NCI-H1417 (cell line): Measurements from ENCODE around the gene AP1S1.
"Not testable (repeated sequence)": the region's sequence is repeated elsewhere in the genome, so short reads cannot be mapped to it uniquely, and the experiment has no call there.

Experiments
- DNase-seq, 3 experiments: peaks; one replicate each; lab custom pipeline; 2025; lab: John Stamatoyannopoulos, UW

Gene AP1S1

DNA sequence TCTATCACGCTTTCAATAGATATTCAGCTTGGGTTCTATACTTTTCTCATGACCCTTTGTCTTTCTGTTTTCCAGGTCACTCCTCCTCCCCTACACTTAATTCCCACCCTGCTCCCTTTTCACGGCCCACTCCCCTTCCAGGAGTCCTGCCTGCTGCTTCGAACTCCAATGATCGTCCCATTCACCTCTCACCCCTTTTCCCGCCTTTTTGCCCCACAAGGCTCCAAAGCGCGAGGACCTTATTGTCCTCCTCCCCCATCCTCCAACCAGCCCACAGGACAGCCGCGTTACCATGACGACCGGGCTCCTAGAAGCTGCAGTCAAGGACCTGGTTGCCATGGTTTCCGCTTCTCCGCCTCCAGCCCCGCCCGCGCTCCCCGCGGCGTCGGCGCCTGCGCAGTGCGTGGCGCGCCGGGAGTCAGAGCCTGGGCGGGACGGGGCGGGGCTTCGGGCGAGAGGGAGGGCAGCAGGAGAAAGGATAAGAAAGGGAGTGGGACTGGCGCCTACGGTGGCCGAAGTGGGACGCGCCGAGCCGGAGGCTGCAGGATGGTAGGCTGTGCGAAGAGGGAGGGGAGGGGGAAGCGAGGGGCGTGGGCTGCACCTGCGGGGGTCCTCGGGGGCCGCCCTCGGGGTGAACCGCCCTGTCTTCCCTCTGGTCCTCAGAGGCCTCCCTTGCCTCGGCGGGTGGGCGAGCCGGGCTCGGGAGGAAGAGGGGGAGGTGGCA, at the start of gene AP1S1:
TSS of gene AP1S1 (plus strand) at position 508 of the 724 bp plus-strand sequence. CDS start at position 547, 39 bp downstream.
- DNase-seq: peak; percentile 100

- DNase-seq: no peak
Observed at GRCh38 chr7:101104799-101105198, 49.5 kb upstream of the AP1S1 start.

DNA sequence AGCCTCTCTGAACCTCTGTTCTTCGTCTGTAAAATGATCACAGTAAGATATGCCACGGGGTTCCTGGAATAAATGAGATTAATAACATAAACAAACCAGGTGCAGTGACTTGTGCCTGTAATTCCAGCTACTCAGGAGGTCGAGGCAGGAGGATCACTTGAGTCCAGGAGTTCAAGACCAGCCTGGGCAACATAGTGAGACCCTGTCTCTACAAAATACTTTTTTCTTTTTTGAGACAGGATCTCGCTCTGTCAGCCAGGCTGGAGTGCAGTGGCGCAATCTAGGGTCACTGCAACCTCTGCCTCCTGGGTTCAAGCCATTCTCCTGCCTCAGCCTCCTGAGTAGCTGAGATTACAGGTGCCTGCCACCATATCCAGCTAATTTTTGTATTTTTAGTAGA, 49.0 kb upstream of the AP1S1 start:
- DNase-seq: not testable (repeated sequence)

DNA sequence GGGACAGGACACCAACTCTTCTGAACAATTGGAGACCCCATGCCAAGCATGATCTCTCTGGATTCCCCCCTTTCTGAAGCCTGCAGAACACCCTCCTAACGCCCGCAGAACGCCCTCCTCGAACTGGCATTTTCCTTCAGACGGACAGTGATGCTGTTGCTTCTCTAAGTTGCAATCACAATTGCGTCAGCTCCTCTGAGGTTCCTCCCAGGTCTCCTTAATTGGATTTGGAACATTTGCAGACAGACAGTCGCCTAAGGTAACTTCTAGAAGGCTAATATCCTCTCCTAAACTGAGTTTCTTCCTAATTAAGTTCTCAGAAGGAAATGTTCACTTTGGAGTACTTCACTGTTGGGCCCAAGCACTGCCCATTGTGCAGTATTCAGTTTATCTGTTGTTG, 47.9 kb upstream of the AP1S1 start:
- DNase-seq: no peak

DNA sequence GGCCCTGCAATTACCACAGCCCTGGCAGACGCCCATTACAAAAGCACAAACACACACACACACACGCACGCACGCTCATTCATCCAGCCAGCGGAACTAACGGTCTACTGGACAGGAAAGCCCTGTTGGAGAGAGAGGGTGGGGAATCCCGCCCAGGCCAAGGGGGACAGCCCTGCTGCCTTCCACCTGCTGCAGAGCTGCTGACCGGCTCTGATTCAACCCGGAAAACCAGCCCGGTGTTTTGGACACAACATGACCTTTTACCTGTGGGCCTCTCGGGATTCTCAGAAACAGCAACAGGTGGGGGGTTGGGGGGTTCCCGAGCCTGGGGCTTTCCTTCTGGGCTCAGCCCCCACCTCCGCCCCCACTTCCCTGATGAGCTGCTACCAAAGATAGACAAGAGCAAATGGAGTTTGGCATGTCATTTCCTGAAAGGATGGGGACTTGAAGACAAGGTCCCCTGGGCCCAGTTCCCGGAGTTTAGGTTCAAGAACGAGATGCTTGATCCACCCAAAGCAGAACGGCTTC, 45.9 kb upstream of the AP1S1 start:
- peak in 1 of 3 experiments; percentile 13 for DNase-seq

DNA sequence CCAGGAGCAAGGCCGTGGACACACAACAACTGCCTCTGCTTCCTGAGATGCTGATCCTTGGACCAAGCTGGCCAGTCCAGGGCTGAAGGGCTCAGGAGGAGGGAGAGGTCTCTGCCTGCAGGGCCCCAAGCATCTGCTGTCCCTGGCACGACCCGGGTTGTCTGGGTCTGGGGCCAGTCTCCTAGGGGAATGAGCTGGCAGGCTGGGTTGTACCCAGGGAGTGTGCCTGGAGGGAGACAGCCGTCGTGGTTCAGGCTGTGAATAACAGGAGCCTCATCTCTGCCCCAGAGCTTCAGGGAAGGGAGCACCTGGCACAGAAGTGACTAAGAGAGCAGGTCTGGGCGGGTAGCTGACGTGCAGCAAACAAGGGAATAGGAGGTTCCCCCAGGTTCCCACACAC, 45.3 kb upstream of the AP1S1 start:
- no peak for DNase-seq

GRCh38 chr7:101109368-101109767, 44.9 kb upstream of the AP1S1 start:
- no peak for DNase-seq

GRCh38 chr7:101111261-101111660, 43.0 kb upstream of the AP1S1 start:
- no peak for DNase-seq

DNA sequence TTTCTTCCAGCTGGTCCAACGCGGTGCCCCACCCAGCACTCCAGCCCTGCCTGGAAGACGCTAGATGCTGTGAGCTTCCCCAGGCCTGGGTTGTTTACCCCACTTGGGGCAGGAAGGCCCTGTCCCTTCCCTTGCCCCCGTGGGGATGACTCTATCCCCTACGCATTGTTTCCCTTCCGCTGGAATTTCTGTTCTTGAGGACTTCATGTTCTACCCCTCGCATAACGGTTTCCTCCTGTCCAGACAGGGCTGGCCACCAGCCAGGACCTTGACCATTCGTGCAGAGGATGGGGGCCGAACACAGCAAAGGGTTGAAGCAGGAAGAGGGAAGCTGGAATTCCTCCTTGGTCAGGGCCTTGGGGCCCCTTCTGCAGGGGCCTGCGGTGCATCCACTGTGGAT, 42.0 kb upstream of the AP1S1 start:
- DNase-seq: no peak

DNA sequence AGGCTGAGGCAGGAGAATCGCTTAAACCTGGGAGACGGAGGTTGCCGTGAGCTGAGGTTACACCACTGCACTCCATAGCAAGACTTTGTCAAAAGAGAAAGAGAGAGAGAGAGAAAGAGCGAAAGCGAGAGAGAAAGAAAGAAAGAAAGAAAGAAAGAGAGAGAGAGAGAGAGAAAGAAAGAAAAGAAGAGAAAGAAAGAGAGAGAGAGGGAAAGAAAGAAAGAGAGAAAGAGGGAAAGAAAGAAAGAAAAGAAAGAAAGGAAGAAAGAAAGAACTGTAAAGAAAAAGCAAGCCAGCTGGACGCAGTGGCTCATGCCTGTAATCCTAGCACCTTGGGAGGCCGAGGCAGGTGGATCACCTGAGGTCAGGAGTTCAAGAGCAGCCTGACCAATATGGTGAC, 41.1 kb upstream of the AP1S1 start:
- DNase-seq: not testable (repeated sequence)

DNA sequence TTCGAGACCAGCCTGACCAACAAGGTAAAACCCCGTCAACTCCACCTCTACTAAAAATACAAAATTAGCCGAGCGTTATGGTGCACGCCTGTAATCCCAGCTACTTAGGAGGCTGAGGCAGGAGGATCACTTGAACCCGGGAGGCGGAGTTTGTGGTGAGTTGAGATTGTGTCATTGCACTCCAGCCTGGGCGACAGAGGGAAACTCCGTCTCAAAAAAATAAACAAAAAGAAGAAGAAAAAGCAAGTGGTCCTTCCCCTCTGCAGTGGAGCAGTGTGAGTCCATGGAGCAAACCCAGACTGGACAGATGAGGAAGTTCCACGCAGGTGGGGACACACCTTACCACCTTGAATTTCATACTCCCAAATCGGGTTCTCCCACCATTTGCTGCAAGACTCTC, 40.4 kb upstream of the AP1S1 start:
- no peak for DNase-seq

DNA sequence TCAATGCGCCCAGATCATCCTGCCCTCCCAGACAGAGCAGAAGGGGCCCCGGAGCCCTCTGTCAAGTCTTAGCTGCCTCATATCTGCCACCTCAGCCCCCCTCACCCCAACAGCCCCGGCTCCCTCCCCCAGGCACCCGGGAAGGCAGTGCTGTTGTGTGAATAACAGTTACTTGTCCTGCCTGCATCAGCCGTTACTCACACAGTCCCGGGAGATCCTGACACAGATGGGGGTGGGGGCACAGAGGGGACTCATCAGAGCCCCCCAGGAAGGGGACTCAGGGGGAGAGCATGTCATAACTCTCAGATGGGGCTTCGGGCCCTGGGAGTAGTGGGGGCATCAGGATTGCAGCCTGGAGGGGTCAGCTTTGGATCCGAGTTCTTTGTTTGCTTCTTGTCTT, 39.8 kb upstream of the AP1S1 start:
- DNase-seq: no peak

DNA sequence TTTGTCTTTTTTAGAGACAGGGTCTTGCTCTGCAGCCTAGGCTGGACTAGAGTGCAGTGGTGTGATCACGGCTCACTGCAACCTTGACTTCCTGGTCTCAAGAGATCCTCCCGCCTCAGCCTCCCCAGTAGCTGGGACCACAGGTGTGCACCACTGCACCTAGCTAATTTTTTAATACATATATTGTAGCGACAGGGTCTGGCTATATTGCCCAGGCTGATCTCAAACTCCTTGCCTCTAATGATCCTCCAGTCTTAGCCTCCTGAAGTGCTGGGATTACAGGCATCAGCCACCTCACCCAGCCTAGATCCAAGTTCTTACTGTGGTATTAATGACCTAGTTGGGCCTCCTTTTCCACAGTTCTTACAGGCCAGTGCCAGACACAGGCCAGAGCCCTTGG, 39.1 kb upstream of the AP1S1 start:
- no peak for DNase-seq

DNA sequence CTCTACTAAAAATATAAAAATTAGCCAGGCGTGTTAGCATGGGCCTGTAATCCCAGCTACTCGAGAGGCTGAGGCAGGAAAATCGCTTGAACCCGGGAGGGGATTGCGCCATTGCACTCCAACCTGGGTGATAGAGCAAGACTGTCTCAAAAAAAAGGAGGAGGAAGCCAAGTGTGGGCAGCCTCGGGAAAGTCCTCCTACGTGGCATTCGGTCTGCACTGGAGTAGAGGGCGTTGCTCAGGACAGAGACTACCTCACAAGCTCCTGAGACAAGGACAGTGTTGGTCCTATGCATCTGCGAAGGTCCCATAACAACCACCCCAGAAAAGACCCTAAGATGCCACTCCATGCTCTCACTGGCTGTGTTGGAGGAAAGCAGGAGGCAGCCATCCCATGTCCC, 37.4 kb upstream of the AP1S1 start:
- DNase-seq: no peak

- no peak for DNase-seq
Observed at GRCh38 chr7:101118856-101119255, 35.4 kb upstream of the AP1S1 start.

DNA sequence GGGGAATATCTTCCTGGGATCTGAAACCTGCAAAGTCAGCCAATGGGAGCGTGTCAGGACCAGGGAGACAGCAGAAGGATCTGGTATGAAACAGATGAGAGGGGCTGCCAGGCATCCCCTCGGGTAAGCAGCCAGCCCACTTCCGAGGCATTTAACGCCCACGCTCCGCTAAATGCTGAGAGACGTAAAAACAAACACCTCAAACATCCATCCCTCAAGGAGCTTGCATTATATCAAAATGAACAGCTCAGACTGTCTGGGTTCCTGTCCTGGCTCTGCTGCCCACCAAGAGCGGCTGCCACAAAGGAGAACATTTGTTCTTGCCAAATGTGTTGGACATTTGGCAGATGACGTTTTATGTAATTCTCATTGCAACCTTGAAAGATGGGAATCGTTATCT, 34.4 kb upstream of the AP1S1 start:
- no peak for DNase-seq

- no peak for DNase-seq
Observed at GRCh38 chr7:101120315-101120714, 34.0 kb upstream of the AP1S1 start.

GRCh38 chr7:101121631-101121990, 32.7 kb upstream of the AP1S1 start:
- DNase-seq: not testable (repeated sequence)

DNA sequence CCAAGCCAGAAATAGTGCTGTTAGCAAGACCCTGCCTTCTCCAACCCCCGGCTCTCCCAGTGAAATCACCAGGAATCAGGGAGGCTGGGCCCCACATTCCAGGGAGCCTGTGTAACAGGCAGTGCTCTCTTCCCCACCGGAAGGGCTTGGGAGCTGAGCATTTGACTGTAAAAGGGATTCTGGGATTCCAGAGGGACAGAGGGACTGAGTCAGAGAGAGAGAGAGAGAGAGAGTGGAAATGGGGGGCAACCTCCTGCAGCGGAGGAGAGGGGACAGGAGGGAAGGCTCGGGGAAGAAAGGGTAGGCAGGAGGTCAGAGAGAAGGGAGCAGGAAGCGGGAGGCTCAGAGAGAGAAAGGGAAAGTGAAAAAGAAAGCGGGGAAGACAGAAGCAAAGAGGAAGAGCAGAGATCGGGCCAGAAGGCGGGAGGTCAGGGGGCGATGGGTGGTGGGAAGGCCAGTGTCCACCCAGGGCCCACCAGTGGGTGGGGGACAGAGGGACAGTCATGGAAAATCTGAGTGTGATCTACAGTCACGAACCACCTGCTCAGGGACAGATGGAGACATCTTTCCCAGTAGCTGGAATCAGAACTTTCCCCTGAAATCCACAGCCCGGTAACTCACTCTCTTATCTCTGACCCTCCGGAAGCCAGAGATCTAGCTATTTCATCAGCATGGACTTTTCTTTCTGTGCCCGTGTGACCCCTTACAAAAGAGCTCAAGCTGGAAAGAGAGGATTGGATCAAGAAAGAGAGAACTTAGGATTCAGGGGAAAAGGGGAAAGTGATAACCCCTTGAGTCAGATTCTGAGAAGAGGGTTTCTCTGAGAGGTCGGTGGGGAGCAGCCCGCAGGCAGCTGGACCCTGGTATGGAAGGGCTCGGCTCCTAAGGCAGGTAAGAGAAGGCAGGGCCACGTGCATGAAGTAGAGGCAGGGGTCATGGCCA, 32.0 kb upstream of the AP1S1 start:
- no peak for DNase-seq

- DNase-seq: no peak
Observed at GRCh38 chr7:101122933-101123702, 31.2 kb upstream of the AP1S1 start.

- DNase-seq: no peak
Observed at GRCh38 chr7:101123703-101124068, 30.6 kb upstream of the AP1S1 start.

DNA sequence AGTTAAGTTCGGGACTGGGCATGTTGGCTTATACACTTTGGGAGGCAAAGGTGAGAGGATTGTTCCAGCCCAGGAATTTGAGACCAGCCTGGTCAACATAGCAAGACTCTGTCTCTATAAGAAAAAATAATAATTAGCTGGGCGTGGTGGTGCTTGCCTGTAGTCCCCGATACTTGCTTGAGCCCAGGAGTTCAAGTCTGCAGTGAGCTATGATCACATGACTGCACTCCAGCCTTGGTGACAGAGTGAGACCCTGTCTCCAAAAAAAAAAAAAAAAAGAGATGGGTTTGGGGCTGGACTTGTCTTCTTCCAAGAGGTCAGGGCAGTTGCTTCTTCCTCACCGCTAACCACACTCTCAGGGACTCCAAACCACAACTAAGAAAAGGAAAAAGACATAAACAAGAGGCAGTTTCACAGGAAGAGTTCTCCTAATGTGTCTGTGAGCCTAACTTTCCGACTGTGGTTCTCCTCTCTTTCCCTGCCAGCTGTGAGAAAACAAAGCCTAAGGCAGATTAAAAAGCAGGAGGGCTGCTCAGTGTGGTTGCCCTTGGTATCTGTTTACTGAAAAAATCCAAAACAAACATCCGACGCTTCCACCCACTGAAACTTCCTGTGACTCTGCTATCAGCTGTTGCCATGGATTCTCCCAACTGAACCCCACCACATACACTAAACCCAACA, 29.8 kb upstream of the AP1S1 start:
- DNase-seq: peak in 1 of 3 experiments; percentile 51
